Natural killer cell treated with Interleukin-12 subunit alpha and Interleukin-12 subunit beta and Interleukin-15 and Interleukin-18, amount 100 ng/mL, for 72 hours (primary cell): ENCODE data around the gene TLCD2. TPM values are rescaled to one million over a fixed set of nuclear protein-coding genes. Genes with fewer than 3 reads are reported as not detected.
"Not testable (repeated sequence)": the region's sequence is repeated elsewhere in the genome, so short reads cannot be mapped to it uniquely, and the experiment has no call there.

Source experiments
- ATAC-seq, 2 donors: fragments of 150-1000 bp; cut with Tn5 transposase in 1 of 2; sonication (Bioruptor Pico), chemical (Tn5 transposase) in 1 of 2; 2 replicates each; pipeline ENCODE4 v1.10.0; 2021
- DNase-seq: peaks from one replicate; pipeline ENCODE4 v3.0.0; 2022; ENCODE audit warnings: low spot score
- H3K27ac Mint-ChIP-seq, 2 donors: 1 replicate in 1 of 2; 2 replicates in 1 of 2; pipeline ENCODE4 v1.8.0; 2022; ENCODE audit warnings: mixed read lengths in 2 of 2, mild to moderate bottlenecking in 1 of 2, moderate library complexity in 1 of 2
- H3K27me3 Mint-ChIP-seq, 2 donors: 1 replicate in 1 of 2; 2 replicates in 1 of 2; pipeline ENCODE4 v1.8.0; 2022; ENCODE audit warnings: mixed read lengths in 2 of 2
- H3K36me3 Mint-ChIP-seq: one replicate; pipeline ENCODE4 v1.8.0; 2022; ENCODE audit warnings: mixed read lengths
- H3K4me1 Mint-ChIP-seq, 2 donors: 1 replicate in 1 of 2; 2 replicates in 1 of 2; pipeline ENCODE4 v1.8.0; 2022; ENCODE audit warnings: low read depth in 2 of 2, mixed read lengths in 2 of 2, mild to moderate bottlenecking in 1 of 2
- H3K4me3 Mint-ChIP-seq: one replicate; pipeline ENCODE4 v1.8.0; 2022; ENCODE audit warnings: mixed read lengths
- H3K9me3 Mint-ChIP-seq: 2 replicates; pipeline ENCODE4 v1.8.0; 2022; ENCODE audit warnings: mixed read lengths
- total RNA-seq, 2 donors: library from RNA; stranded (reverse); gene quantifications; one replicate each; pipeline ENCODE4 v1.2.3, GENCODE V29; 2022

Gene TLCD2
- total RNA-seq, 2 donors from 2014 or later = 0.17 to 0.78 TPM

GRCh38 chr17:1744551-1745512 lies 34.7 kb upstream of the TLCD2 start:
- Mint-ChIP-seq H3K4me1 (no peaks in the 10 kb centered on the region), H3K9me3 (no peaks in the 10 kb centered on the region), H3K36me3 (no peaks in the 10 kb centered on the region), H3K27me3 (peaks cover 0 to 3% of the 10 kb centered on the region in 2 donors), H3K4me3 (no peak overlapping the region), H3K27ac (no peak overlapping the region)
- ATAC-seq (peak in 1 of 2 donors; percentile 17), DNase-seq (peak; percentile 28)

GRCh38 chr17:1743088-1743439 lies 32.9 kb upstream of the TLCD2 start:
- Mint-ChIP-seq H3K9me3 (no peaks in the 10 kb centered on the region), H3K36me3 (no peaks in the 10 kb centered on the region), H3K4me3 (no peak overlapping the region), H3K27me3 (no peaks in the 10 kb centered on the region), H3K27ac (no peak overlapping the region), H3K4me1 (no peaks in the 10 kb centered on the region)
- DNase-seq (no peak), ATAC-seq (no peak)

GRCh38 chr17:1742371-1743087 lies 32.4 kb upstream of the TLCD2 start, which contains the start of gene SERPINF2:
TSS of gene SERPINF2 (plus strand) at chr17:1742871. CDS start at chr17:1744996, 2,125 bp downstream.
- no peak for ATAC-seq
- H3K4me1 Mint-ChIP-seq = no peaks in the 10 kb centered on the region
- H3K36me3 Mint-ChIP-seq = no peaks in the 10 kb centered on the region
- no peak within 1 kb of the TSS for H3K4me3 Mint-ChIP-seq
- H3K27ac Mint-ChIP-seq = no peak within 1 kb of the TSS
- no peaks in the 10 kb centered on the region for H3K27me3 Mint-ChIP-seq
- DNase-seq = no peak
- no peaks in the 10 kb centered on the region for H3K9me3 Mint-ChIP-seq

- DNase-seq, H3K27ac Mint-ChIP-seq, ATAC-seq, H3K4me1 Mint-ChIP-seq, H3K4me3 Mint-ChIP-seq, H3K36me3 Mint-ChIP-seq, H3K27me3 Mint-ChIP-seq, H3K9me3 Mint-ChIP-seq: not testable (repeated sequence)
Observed at GRCh38 chr17:1741899-1742298, 31.7 kb upstream of the TLCD2 start.

GRCh38 chr17:1737531-1738291 lies 27.5 kb upstream of the TLCD2 start:
- no peak for ATAC-seq
- H3K27me3 Mint-ChIP-seq = no peaks in the 10 kb centered on the region
- H3K36me3 Mint-ChIP-seq = no peaks in the 10 kb centered on the region
- no peak overlapping the region for H3K4me3 Mint-ChIP-seq
- no peak overlapping the region for H3K27ac Mint-ChIP-seq
- H3K9me3 Mint-ChIP-seq = no peaks in the 10 kb centered on the region
- H3K4me1 Mint-ChIP-seq = peaks cover 0 to 9% of the 10 kb centered on the region in 2 donors
- DNase-seq = peak; percentile 34

- H3K27me3 Mint-ChIP-seq = no peaks in the 10 kb centered on the region
- ATAC-seq (peak in 1 of 2 donors; percentile 32), DNase-seq (peak; percentile 58)
- no peak overlapping the region for H3K27ac Mint-ChIP-seq
- no peaks in the 10 kb centered on the region for H3K36me3 Mint-ChIP-seq
- no peak overlapping the region for H3K4me3 Mint-ChIP-seq
- no peaks in the 10 kb centered on the region for H3K9me3 Mint-ChIP-seq
- H3K4me1 Mint-ChIP-seq = peaks cover 0 to 9% of the 10 kb centered on the region in 2 donors
Observed at GRCh38 chr17:1736348-1737281, 26.4 kb upstream of the TLCD2 start.

GRCh38 chr17:1735834-1736347 lies 25.7 kb upstream of the TLCD2 start:
- Mint-ChIP-seq H3K36me3 (no peaks in the 10 kb centered on the region), H3K27me3 (no peaks in the 10 kb centered on the region), H3K27ac (no peak overlapping the region), H3K4me3 (no peak overlapping the region), H3K9me3 (no peaks in the 10 kb centered on the region), H3K4me1 (peaks cover 0 to 9% of the 10 kb centered on the region in 2 donors)
- DNase-seq (peak; percentile 58), ATAC-seq (no peak)

GRCh38 chr17:1735418-1735817 lies 25.2 kb upstream of the TLCD2 start:
- Mint-ChIP-seq H3K27me3 (no peaks in the 10 kb centered on the region), H3K9me3 (no peaks in the 10 kb centered on the region)

GRCh38 chr17:1733759-1734158 lies 23.6 kb upstream of the TLCD2 start:
- Mint-ChIP-seq H3K36me3 (no peaks in the 10 kb centered on the region), H3K27ac (no peak overlapping the region), H3K4me3 (no peak overlapping the region), H3K27me3 (no peaks in the 10 kb centered on the region), H3K9me3 (no peaks in the 10 kb centered on the region), H3K4me1 (peaks cover 7 to 17% of the 10 kb centered on the region in 2 donors)
- ATAC-seq (no peak), DNase-seq (no peak)

More at GRCh38 chr17:1735418-1735817, 25.2 kb upstream of the TLCD2 start:
- no peak overlapping the region for H3K27ac Mint-ChIP-seq
- H3K36me3 Mint-ChIP-seq = no peaks in the 10 kb centered on the region
- no peak overlapping the region for H3K4me3 Mint-ChIP-seq
- ATAC-seq (no peak), DNase-seq (peak; percentile 35)
- H3K4me1 Mint-ChIP-seq = peaks cover 0 to 9% of the 10 kb centered on the region in 2 donors

GRCh38 chr17:1732833-1733321 lies 22.7 kb upstream of the TLCD2 start:
- H3K36me3 Mint-ChIP-seq = no peaks in the 10 kb centered on the region
- DNase-seq (no peak), ATAC-seq (no peak)
- H3K4me3 Mint-ChIP-seq = no peak overlapping the region
- H3K4me1 Mint-ChIP-seq = peaks cover 12 to 22% of the 10 kb centered on the region in 2 donors
- no peaks in the 10 kb centered on the region for H3K9me3 Mint-ChIP-seq
- H3K27ac Mint-ChIP-seq = no peak overlapping the region
- no peaks in the 10 kb centered on the region for H3K27me3 Mint-ChIP-seq

GRCh38 chr17:1732241-1732832 lies 22.2 kb upstream of the TLCD2 start:
- Mint-ChIP-seq H3K27me3 (no peaks in the 10 kb centered on the region), H3K36me3 (no peaks in the 10 kb centered on the region), H3K4me3 (no peak overlapping the region), H3K27ac (no peak overlapping the region), H3K4me1 (peaks cover 12 to 22% of the 10 kb centered on the region in 2 donors), H3K9me3 (no peaks in the 10 kb centered on the region)
- ATAC-seq (no peak), DNase-seq (no peak)

- Mint-ChIP-seq H3K27ac (no peak overlapping the region), H3K4me1 (peaks cover 12 to 19% of the 10 kb centered on the region in 2 donors), H3K9me3 (no peaks in the 10 kb centered on the region), H3K27me3 (no peaks in the 10 kb centered on the region), H3K4me3 (no peak overlapping the region), H3K36me3 (no peaks in the 10 kb centered on the region)
- DNase-seq (no peak), ATAC-seq (no peak)
Observed at GRCh38 chr17:1731194-1731506, 21.0 kb upstream of the TLCD2 start.
